ENCODE data around the gene NAT9.

- TF ChIP-seq POLR2A (IDR thresholded peaks at IDR 0.05; ENCODE audit: low read depth, low read length) (no peak), SPI1 (IDR thresholded peaks at IDR 0.05; ENCODE audit: low read depth, low read length) (no peak)
Observed at GRCh38 chr17:74792586-74793105, 16.5 kb upstream of the NAT9 start.

Measured in GM12891 (cell line).